ENCODE measurements around the gene FRMPD2.

GRCh38 chr10:48302515-48303476, 28.3 kb upstream of the FRMPD2 start:
- TF ChIP-seq, protein P1, sequence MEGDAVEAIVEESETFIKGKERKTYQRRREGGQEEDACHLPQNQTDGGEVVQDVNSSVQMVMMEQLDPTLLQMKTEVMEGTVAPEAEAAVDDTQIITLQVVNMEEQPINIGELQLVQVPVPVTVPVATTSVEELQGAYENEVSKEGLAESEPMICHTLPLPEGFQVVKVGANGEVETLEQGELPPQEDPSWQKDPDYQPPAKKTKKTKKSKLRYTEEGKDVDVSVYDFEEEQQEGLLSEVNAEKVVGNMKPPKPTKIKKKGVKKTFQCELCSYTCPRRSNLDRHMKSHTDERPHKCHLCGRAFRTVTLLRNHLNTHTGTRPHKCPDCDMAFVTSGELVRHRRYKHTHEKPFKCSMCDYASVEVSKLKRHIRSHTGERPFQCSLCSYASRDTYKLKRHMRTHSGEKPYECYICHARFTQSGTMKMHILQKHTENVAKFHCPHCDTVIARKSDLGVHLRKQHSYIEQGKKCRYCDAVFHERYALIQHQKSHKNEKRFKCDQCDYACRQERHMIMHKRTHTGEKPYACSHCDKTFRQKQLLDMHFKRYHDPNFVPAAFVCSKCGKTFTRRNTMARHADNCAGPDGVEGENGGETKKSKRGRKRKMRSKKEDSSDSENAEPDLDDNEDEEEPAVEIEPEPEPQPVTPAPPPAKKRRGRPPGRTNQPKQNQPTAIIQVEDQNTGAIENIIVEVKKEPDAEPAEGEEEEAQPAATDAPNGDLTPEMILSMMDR (IDR thresholded peaks at IDR 0.05; ENCODE audit: low read length) = no peak
- no peak for TF ChIP-seq EZH2 (IDR thresholded peaks at IDR 0.05; ENCODE audit: borderline replicate concordance, low read length)
